CD4-positive, alpha-beta T cell treated with Interleukin-15 for 1 hour (primary cell): Measurements from ENCODE around the gene AMBRA1.
A peak's percentile ranks its signal among the peaks of the same experiment; 100 is the strongest.

Source experiments
- DNase-seq: peaks from one replicate; pipeline ENCODE4 v3.0.0-alpha.2; 2020

Gene AMBRA1

DNA sequence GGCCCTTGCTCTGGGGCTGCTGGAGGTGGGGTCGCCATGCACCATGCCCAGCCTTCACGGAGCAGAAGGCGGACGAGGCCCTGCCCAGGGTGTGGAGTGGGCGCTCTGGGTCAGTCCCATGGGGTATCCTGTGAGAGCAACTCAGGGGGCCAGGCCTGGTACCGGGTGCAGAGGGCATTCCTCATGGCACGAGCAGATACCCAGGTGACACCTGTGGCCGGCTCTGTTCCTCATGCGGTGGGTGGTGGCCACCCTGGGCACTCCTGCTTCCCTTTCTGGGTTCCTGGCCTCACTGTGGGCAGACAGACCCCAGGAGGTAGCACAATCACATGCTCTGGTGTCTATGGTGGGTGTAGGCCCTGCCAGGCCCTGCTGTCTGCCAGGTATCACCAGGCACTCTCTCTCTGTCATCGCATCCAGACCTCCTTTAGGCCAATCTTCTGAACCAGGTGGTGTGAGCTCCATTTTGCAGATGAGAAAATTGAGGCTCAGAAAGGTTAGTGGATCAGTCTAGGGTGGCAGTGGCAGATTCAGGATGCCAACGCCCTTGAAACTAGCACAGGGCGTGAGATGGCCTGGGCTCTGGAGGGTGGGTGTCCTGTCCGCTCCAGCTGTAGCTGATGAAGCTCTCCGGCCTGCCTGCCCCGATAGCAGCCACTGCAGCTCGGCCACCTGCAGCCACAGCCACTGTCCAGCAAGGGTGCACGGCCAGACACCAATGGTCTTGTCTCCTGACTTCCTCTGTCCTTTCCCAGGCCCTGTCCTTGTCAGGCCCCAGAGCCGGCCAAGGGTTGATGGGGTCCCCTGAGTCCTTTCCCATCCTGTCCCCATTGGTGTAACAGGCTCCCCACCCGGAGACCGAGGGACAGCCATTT is 231.4 kb downstream of the AMBRA1 start:
- no peak for DNase-seq

DNA sequence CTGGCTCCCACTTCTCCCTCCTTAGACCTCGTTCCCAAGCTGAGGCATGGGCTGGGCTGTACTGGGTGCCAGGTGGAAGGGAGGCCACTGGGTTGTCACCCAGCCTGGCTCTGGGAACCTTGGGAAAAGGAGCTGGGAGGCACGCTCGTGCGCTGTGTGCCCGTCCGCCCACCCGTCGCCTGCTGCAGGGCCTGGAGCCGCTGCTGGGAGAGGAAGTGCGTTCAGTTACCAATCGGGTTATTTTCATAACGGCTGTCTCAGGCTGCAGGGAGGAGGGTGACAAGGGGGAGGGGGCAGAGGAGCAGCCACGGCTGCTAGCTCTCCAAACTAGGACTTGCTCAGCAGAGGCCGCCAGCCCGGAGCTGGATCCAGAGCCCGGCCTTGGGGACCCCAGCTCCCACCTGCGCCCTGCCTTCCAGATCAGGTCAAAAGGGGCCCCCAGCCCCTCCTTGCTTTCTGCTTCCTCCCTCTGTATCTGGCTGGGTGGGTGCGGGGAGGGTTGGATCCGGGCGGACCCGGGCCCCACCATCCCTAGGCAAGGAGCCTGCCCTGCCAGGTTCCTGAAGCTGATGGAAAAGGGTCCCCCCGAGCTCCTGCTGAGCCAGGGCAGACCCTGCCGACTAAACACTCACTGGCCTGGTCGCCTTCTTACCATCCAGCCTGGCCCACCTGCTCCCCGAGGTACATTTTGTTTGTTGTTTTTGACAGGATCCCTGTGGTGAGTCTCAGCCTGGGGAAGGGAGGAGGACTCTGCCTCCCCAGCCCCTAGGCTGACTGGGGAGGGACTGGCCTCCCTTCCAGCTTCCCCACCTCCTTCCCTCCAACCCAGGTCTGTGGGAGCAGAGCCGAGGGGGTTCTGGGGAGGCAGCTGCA is 232.3 kb downstream of the AMBRA1 start:
- peak; percentile 64 for DNase-seq

DNA sequence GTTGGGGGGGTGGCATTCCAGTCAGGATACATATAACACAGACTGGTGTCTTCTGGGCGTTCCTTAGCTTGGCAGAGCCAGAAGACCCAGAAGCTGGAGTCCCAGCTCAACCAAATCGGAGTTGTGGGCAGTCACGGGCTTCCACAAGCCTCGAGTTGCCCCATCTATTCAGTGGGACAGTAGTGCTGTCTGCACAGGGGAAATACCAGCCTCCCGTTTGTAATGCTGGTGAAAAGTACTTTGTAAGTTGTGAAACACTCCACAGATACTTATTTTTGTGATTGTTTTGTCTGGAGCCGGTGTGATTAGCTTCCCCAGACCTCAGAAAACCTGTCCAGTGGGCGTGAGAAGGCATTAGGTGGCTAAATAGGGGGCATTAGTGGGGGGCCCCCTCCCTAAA is 232.9 kb downstream of the AMBRA1 start:
- no peak for DNase-seq

DNA sequence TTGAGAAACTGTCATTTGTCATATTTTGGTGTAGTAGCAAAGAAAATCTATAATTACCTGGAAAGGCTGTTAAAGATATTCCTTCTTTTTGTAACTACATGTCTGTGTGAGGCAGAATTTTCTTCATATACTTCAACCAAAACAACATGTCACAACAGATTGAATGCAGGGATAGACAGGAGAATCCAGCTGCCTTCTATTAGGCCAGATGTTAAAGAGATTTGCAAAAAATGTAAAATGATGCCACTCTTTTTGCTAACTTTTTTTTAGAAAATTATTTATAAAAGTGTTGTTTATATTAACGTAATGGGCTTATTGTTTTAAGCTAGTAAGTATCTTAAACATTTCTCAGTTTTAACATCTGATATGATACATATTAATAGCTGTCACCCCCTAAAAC is 233.9 kb downstream of the AMBRA1 start:
- DNase-seq, result no peak

DNA sequence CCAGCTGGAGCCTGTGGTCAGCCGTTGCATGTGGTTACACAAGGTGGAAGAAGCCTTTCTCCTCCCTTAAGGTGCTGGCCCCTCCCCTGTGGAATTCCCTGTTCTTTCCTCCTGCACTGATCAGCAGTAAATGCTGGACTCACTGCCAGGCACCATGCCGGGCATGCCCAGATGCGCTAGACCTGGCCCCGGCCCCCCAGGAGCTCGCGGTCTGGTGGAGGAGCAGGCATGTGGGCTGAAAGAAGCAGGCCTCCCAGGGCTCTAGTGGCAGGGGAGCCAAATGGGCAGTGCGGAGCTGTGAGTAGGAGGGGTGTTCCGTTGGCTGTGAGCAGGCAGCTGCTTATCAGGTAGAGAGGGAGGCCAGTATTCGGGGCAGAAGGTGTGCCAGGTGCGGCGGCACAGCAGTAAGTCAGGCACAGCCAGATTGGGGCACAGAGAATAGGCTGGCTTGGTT is 236.3 kb downstream of the AMBRA1 start:
- DNase-seq, result no peak

DNA sequence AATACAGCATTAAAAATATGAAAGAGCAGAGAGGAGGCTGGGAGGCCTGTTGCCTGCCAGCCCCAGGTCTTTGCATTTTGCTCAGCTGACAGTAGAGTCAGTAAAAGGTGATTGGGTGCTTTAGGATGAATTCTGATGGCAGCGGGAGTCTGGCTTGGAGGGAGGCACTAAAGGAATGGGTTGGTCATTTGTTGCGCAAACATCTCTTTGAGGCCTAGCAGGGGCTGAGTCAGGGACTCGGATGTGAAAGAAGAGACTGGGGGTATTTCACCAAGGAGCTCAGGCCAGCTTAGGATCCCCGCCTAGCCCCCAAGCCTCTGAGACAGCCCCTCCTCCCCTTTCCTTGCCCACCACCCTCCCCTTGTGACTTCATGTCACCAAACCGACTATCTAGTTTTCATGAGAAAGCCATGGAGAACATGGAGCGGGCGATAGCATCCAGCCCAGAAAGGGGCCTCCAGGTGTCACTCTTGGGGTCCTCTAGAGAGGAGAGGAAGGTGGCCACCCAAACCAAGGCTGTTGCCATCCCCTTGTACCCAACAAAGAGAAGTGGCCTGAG is 236.8 kb downstream of the AMBRA1 start:
- DNase-seq, result no peak

DNA sequence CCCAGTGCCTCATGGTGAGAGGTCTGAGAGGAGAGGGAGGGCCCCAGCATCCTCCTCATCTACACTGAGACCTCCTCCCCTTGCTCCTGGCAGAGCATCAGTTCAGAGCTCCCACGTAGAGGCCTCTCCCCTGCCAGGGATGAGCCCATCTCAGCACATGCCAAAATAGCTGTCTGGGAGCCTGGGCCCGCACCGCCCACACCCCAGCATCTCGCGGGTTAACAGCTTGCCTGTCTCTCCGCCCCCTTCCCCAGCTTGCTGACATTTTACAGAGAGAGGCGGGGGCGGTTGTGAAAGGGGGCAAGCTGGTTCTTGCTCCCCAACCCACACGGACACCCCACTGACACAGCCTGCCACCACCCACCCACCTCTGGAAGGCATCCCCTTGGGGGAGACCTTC is 240.1 kb downstream of the AMBRA1 start:
- no peak for DNase-seq

DNA sequence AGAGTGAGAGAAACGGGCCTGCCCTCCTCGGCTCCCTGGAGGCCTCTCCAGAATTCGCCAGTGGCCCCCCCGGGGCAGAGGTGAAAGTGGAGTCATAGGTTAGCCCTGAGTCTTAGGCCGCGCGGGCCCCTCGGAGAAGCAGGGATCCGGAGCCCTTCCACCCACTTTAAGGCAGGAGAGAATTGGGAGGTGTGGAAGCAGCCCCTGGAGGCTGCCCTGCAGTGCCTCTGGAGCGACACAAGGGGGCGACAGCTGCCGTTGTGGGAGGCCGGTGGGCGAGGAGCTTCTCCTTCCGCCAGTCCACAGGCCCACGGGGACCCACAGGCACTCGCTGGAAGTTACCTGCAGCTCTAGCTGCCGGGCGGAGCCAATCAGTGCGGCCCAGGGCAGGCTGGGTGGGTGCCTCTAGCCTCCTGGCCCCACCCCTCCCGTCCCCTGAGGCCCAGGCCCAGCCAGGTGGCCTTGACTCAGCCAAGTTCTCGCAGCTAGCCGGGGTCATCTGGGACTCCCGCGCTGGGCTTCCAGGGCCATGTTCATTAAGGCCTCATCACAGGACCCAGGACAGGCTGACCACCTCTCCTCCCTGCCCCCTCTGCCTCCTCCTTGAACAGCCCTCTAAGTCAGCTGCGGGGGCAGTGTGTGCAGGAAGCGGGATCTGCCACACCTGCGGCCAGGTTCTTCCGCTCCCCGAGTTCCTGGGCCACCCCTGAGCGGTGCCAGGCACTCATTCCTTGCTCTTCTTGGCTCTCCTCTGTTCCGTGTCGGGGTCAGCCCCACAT is 241.6 kb downstream of the AMBRA1 start:
- peak; percentile 76 for DNase-seq

DNA sequence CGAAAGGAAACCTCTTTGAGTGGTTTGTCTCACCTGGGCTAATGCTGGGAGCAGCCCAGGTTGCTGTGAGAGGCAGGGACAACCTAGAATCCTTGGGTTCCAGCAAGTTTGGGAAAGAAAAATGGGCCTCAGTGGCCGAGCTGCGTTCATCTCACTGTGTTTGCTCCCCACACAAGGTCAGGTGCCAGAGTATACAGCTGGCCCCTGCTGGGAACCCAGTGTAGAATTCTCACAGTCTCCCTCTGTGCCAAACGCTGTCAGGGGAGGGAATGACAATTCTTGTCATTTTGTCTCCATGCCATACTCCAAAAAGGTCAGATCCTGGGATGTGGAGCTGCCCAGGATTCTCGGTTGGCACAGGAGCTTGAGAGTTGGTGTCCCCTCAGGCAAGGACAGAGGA is 242.2 kb downstream of the AMBRA1 start:
- DNase-seq, result no peak

DNA sequence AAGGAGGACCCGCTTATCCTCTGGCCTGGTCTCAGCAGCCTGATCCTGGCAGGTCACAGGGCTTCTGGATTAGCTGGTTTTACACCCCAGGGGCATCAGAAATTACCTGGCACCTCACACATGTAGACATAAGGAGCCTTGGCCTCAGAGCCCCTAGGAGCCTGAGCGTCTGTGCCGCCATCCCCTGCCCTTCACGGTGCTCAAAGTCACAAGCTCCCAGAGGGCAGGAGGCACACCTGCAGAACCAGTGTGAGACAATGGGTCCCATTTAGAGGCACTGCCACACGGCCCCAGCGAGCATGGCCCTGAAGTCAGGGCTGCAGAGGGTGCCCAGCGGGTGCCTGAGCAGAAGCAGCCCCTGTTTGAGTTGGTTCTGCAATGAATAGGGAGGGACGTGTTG is 242.7 kb downstream of the AMBRA1 start:
- no peak for DNase-seq

DNA sequence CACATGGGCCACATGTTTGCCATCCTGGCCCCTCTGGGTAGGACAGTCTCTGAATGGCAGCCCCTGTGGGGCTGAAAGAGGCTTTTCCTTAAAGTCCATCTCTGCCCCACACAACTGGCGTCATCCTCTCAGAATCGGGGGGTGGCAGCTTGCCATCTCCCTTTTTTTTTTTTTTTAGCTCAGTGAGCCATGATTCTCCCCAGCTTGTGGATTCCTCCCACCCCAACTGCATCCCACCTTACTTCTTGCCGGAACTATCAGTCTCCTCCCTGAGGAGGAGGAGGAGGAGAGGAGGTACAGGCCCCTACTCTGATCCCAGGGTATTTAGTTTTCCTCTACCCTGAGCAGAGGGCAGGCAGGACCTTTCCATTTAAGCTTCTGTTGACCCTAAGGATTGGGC is 243.1 kb downstream of the AMBRA1 start:
- no peak for DNase-seq

DNA sequence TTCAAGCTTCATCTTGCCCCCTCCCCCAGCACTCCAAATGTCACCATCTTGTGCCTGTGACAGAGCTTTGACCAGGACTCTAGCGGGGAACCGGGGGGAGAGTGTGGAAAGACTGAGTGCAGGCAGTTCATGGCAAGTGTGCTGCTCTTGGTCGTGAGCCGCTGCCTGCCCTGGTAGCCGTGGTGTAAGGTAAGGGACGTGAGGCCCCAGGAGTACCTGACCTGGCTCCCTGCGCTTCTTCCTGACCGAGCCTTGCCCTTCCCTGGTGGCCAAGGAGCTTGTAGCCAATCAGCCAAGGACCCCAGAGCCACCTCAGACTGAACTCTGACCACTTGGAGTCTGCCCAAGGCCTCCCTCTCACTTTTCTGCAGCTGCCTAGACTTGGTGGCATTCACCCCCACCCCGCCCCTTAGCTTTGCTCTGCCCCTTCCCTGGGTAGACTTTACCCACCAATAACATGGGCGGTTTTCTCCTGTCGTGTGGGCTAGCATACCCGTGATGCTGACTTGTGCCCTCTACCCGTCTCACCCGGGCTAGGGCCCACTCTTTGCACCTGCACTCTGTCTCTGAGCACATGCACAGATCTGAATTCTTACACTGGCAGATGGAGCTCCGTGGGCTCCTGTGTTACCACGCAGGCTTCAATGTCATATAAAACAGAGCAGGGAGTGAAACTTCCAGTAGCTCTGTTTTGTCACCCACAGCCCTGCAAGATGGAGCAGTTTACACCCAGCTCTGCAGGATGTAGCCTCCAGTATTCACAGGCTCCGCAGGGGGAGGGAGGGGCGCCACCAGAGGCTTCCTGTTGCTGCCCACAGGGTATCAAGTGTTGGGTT is 245.0 kb downstream of the AMBRA1 start:
- peak; percentile 58 for DNase-seq

DNA sequence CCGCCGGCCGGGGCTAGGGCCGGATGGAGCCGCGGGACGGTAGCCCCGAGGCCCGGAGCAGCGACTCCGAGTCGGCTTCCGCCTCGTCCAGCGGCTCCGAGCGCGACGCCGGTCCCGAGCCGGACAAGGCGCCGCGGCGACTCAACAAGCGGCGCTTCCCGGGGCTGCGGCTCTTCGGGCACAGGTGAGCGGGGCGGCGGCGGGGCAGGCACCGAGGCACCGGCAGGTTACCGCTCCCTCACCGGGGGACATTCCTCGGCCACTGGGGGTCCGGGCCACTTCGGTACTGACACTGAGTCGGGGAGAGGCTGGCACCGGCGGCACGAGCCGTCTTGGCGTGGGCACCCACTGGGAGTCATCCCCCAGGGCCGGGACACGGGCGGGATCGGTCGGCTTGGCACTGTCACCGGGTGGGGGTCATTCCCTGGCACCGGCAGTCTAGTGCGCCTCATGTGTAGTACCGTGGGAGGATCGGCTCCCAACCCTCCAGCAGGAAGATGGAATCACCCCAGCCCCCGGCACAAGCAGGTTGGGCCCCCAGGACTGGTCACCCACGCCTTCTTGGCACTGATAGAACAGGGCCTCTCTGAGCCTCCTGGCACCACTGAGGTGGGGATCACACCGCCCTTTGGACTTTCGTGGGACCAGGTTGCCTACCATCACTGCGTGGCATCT is 246.0 kb downstream of the AMBRA1 start:
- no peak for DNase-seq

DNA sequence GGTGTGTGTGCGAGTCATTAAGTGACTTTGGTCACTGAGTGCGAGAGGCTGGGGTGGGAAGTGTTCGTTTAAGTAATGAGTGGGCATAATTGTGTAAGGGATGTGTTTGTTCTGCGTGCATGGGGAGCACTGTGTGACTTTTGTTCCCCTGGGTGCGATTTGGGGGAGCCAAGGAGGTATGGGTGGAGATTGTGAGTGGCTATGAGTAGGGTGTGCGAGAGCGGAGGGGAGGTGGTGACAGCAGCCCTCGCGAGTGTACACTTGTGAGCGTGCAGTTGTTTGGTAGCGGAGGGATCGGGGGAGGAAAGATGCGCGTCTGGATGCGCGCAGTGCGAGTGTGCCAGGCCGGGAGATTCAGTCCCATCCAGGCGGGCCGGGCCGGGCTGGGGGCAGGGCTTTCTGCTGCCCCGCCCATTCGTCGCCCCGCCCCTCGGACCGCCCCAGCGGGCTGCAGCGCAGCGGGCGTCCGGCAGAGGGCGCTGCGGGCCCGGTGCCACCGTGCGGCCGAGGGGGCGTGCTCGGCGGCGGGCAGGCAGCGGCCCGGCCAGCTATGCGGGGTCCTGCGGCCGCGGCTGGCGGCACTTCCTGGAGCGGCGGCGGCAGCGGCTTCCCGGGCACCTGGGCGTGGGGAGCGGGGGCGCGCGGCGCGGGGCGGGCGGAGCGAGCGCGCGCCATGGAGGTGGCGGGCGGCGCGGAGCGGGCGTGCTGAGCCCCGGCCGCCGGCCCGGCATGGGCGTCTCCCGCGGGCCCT is 246.8 kb downstream of the AMBRA1 start, which contains the start of gene DGKZ:
TSS of gene DGKZ (plus strand) at position 578 of the 751 bp plus-strand sequence. CDS start 197 bp downstream, outside the sequence.
- peak; percentile 92 for DNase-seq
